T-helper 1 cell treated with Interleukin-12 subunit alpha and Interleukin-12 subunit beta and Interleukin-4 antibody, amounts not matched to agents 30 ng/mL and 1 ng/mL, for 36 hours (primary cell): ENCODE measurements around the gene COL4A2. TPM values are rescaled to one million over a fixed set of nuclear protein-coding genes. Genes with fewer than 3 reads are reported as not detected.

Experiments
- intact Hi-C: fragments of 100-400 bp; cut with micrococcal nuclease; formaldehyde crosslinking; loops from one replicate; pipeline ENCODE4 v1.15.1; 2024
- total RNA-seq: library from RNA; stranded (reverse); gene quantifications from 2 replicates; pipeline ENCODE4 v1.2.3, GENCODE V29; 2022

Gene COL4A2
- total RNA-seq, 1 donor from 2014 or later = 0.37 TPM

DNA sequence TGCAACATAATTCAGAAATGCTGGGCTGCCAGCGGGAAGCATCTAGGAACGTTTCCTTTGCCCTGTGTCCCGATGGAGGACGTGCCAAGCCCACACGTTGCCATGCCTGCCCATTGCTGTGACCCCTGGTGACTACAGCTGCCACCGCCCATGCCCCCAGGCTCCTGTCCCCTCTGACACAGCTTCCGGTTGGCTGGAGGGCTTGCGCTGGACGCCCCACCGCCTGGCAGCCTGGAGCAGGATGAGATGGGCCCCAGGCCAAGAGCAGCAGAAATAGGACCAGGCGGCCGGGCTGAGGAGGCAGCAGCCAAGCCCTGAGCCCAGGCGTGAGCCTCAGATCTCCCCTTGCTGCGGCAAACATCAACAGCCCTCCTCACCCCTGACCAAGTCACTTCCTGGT is 125.9 kb downstream of the COL4A2 start:
- intact Hi-C loops = no loop called here

DNA sequence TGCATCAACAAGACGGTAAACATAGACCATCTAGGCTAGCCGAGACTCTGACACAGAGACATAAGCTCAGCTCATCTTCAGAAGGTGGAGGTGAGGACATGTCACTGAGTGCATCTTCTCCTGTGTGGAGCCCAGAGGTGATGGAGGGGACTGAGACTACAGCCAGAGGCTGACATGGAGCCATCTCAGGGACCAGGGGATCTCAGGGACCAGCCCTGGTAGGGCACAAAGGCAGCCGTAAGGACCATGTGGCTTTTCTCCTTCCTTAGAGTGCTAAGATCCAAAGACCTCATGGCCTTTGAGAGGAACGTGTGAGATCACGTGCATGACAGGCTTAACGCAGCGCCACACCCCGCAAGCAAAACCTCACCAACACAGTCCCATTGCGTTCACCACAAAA is 127.5 kb downstream of the COL4A2 start:
- intact Hi-C loops = no loop called here

DNA sequence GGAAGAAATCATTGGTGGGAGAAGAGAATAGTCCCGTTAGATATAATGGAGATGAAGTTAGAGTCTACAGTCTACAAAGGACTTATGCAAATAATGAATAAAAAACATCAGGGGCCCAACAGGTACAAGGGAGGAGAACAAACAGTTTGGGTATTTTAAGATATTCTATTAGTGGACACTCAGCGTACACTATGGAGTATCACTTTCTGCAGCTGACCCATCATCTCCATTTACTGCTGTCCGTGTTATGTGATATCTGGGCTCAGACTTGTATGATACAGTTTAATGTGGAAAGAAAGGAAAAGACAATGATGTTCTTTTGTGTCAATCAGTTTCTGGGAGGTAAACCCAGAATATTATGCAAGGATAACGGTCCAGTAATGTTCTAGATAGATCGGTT is 128.2 kb downstream of the COL4A2 start:
- intact Hi-C loops = no loop called here

DNA sequence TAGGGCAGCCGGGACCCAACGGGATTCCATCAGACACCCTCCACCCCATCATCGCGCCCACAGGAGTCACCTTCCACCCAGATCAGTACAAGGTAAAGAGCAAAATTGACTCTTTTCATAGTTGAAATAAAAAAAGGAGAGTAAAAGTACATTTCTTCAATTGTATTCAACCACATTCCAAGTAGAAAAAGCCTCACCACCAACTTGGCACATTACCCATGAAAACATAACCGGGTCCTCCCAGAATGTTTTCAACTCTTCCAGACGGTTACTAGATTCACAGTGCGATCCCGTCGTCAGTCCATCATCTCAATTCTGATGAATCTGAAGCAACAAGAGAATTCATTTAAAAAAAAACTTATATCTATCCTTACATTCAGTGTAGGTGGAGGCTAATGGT is 129.2 kb downstream of the COL4A2 start:
- intact Hi-C loops = no loop called here

DNA sequence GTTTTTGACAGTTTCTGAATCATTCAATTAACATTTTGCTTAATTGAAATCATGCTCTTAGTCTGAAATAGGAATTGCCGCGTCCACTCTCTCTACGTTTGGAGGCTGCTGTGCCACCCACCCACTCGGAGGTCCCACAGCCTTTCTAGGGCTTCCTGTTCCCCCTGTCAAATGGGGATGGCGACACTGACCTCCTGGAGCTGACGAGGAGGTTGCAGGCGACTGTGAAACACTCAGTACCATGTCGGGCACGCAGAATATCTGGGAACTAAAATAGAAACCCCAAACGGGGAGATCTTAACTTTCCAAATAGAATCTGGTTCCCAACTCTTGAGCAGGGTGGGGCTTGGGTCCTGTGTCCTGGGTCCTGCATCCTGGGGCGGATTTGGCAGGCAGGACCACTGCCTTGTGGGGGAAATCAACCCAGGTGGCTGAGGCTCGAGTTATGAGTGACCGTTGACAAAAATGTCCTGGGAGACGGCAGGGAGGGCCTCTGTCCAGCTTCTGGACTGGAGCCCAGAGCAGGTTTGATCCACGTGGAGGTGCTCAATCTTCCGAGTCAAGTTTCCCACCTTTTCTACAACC is 129.8 kb downstream of the COL4A2 start:
- intact Hi-C loops = no loop called here

DNA sequence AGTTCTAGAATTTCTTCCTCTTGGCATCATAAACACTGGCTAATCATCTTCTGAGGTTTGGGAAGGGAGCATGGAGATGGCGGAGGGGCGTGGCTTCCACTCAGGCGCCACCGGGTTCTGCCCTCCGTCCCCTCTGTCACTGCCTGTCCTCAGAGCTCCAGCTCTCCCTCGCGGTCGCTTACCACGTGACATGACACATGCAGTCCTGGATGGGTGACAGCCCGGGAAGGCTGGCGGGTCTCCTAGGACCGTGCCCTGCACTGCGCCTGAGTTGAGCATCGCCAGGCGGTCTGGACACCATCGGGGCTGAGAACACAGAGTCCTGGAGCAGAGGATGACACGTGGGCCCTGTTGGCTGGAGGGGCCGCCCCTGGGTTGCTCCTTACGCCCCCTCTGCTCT is 131.1 kb downstream of the COL4A2 start:
- intact Hi-C loops = no loop called here

DNA sequence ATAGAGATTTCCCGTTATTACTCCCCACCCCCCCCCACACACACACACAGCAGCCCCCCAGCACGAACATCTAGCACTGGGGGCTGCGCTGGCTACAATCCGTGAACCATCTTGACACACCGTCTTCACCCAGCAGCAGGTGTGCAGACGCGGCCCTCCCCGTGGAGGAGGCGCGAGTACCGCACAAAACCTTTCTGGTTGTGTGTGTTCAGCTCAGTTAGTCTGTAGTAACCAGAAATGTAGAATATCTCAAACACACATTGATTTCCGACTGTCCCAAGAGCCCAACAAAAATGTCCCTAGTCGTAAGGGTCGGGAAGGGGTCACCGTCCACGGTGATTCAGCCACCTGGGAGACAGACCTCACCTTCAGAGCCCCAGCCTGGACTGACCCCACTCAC is 131.7 kb downstream of the COL4A2 start:
- intact Hi-C loops = no loop called here

DNA sequence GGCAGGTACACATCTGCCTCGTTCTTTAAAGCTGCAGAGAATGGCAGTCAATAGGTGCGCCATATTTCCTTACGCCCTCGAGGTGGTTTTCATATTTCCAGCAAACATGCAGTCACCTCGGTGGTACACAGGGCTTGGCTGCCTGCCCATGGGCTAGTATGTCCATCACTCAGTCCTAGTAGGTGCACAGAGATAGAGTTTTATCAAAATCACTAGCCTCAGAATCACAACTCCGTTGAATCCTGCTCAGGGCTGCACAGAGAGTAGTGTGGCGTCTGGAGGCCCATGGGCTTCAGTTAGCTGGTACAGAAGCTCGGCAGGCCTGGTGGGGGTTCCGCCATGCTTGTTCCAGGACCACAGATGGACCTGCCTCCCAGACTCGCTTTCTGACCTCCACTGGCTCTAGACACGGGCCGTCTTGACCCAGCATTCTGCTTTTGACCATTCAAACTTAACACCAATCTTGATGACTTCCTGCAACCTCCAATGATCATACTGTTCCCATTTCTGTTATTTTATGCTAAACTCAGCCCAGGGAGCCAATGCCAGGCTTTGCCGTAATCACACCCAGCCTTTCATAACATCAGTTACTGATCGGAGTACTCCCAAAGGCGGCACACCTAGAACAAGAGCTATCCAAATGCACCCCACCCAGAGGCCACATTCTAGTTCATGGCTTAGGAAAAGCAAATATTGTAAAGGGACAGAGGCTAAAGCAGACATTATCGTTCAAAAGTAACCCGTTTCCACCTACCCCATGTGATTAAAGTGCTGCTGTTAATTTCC is 134.1 kb downstream of the COL4A2 start:
- intact Hi-C loops = no loop called here

DNA sequence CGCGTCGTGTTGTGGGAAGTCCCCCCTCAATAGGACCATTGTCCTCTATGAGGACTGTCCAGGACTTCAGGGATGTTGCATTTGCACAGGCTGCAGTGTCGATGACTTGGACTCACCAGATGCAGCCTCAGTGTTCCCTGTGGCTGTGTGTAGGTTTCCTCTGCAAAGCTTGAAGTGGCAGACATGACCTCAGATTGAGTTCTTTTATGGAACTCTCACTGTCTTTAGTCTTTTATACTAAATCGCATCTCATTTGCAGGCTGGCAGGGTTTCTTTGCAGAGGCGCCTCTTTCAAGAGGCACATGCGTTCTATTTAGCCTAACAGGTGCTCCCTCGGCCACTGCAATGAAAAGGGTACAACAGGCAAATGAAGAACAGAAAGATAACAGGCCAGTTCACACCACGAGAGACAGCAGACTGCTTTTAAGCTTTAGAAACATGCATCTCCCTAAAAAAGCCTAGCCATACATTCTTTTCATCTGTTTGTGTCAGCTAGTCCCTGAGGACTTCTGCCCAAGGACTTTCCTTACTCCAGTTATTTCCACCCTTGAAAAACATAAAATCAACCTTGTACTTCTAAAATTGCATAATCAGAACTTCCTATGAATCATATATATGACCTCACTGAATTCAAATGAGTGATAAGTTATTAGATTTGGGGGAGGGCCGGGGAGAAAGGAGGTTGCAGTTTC is 136.0 kb downstream of the COL4A2 start:
- intact Hi-C loops = no loop called here

DNA sequence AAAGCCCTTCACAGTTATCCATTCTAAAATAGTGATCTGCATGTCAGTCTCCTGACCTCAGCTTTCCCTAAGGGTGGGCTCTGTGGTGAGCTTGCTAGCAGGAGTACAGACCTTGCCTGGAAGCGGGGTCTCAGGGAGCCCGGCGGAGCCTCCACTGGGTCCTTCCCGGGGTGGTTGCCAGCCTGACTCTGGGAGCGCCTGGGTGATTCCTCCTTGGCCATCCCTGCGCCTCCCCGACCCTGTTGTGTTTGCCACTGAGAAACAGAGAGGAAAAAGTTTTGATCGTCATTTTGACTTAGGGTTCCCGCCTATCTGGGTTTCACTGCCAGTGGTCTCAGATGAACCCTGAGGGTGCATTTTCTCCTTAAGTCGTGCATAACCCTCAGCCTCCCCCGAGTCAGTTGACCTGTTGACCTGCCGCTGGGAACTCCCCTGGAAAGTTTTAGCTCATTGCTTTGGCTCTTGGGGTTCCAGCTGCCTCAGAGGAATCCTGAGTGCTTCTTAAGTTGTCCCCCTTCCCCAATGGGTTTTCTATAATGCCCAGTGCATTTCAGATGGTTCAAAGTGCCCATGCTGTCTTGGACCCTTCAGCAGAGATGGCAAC is 136.6 kb downstream of the COL4A2 start:
- intact Hi-C loops = no loop called here

DNA sequence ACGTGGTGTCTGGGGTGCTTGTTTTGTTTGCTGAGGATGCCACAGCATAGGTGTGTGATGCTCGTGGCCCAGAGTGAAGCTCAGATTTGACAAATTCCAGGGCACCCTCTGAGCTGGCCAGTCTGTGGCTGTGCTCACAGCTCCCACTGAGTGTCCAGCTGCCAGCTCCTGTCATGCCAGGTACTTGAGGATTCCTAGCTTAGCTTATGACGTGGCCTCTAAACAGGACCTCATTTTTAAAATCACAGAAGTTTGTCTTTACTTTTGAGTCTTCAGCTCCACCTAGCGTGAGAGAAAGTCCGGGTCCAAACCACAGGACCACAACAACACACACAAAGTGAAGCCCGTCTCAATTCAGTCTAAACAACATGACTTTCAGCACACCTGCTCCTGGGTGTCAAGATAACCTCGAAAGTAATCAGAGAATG is 137.2 kb downstream of the COL4A2 start:
- intact Hi-C loops = no loop called here

DNA sequence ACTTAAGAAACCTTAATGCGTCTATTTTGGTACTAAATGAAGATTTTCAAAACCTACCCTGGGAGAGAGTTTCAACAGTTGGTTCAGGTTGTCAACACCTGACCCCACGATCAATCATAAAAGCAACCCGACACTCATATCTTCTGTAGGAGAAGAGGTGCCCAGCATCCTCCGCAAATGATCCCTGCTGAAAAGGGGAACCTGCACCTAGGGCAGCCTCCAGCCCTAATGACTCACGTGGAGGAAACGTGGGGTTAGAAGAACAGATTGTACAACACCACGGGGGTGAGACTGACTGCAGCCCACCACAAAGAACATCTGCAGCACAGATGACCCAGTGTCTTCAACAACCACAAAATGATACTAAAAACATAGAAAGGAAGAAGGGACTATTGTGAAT is 138.1 kb downstream of the COL4A2 start:
- intact Hi-C loops = no loop called here

DNA sequence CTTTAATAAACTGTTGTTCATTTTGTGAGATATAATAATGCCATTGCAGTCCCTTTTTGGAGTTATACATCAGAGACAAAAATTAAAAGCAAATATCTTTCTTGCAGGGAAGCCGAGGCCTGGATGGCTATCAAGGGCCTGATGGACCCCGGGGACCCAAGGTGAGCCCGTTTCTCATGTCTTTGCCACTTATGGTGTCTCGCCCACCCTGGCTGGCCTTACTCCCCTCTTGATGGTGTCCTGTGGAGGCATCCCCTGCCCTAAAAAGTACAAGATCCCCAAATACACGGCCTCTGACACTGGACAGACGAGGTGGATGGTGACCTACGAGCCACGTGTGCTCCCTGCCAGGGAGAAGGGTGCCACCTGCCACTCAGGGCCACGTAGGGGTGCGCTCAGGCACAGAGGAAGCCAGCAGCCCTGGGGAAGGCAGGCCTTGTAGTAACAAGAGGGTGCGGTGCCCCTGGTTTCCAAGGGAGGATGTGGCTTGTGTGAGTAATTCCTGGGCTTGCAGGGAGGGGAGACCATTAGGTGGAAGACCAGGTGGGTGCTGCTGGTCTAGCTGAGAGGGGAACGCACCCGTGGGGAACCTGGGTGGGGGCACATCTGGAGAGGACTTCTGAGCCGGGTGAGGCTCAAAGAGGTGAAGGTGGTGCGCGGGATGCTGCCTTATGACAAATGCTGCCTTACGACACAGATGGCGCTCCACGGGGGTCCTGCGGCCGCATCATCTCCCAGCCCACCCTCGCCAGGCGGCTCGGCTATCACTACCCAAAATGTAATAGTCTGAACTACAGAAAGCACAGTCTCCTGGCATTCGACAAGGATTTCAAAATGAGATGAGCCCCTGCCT is 138.9 kb downstream of the COL4A2 start:
- intact Hi-C loops = no loop called here

DNA sequence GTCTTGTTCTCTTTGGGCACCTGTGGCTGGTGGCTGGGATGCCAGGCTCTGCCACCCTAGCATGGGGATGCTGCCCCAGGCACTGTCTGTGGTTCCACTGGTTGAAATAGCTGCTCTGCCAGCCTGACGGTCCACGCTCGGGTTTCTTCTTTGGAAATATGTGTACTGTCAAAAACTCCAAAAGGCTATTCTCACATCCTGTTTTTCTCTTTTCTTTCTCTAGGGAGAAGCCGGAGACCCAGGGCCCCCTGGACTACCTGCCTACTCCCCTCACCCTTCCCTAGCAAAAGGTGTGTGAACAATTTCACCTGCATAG is 139.4 kb downstream of the COL4A2 start:
- intact Hi-C loops = no loop called here

DNA sequence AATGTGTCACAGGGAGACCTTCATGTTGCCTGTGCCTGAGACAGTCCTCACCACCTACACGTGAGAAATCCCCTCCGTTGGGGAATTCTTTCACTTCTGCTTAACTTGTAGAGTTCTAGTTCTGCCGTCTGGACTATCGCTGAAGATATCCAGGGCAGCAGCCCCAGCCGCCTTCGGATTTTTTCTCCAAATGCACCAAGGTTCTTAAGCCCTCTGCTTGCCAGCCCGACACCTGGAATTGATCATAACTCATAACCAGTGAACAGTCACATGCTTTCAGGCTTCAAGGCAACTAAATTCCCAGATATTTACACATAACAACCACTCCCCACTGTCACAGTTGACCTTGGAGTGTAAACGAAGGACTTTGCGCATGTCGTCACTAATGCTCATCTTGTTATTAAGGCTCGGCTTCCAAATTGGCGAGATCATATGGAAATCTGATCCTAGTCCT is 140.0 kb downstream of the COL4A2 start:
- intact Hi-C loops = no loop called here

DNA sequence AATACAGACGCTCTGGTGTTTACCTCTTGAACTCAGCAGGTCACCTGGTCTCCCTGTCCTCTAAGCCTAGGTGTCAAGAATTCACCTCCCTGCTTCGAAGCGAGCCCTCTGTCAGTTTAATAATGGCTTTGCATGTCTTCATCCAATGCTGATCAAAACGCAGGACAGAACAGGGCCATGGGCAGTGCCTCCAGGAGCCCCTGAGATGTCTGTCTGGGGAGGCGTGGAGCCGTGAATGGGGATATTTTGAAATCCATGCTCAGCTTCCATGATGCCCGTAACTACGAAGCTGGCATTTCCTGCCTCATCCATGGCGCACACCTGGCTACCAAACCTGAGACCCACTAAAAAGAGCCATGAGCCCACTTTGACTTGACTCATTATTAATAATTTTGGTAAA is 140.7 kb downstream of the COL4A2 start:
- intact Hi-C loops = no loop called here

DNA sequence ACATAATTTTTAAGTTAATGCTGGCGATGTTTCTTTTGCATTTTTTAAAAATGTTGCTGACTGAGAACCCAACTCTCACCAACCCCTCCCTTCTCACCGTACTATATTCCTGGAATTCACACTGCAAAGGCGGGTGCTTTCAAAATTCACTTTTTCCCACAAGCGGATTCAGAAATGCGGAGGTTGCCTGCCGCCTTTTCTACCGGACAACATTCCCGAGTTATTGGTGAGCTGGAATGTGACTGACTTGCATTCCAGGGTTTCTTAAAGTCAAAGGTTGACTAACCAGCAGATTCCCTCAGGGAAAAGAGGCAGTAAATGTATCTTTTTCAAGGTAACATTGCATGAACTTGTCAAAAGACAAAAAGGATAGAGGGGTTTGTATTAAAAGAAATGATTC is 141.1 kb downstream of the COL4A2 start:
- intact Hi-C loops = no loop called here

DNA sequence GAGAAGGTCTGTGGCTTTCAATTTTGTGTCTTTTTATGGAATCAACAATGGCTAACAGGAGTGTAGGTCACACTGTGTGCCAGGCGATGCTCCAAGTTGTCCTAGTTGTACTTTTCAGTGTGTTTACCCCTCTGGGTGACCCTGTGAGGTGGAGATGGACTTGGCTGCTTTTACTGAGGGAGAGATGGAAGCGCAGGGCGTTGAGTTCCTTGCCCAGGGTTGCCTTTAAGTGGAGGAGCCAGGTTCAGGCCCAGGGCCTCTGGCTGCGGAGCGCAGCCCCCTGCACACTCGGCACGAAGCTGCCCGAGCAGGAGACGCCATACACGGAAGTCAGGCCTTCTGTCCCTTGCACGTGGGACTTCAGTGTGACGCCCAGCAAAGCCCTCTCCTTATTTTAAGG is 141.6 kb downstream of the COL4A2 start:
- intact Hi-C loops = no loop called here

DNA sequence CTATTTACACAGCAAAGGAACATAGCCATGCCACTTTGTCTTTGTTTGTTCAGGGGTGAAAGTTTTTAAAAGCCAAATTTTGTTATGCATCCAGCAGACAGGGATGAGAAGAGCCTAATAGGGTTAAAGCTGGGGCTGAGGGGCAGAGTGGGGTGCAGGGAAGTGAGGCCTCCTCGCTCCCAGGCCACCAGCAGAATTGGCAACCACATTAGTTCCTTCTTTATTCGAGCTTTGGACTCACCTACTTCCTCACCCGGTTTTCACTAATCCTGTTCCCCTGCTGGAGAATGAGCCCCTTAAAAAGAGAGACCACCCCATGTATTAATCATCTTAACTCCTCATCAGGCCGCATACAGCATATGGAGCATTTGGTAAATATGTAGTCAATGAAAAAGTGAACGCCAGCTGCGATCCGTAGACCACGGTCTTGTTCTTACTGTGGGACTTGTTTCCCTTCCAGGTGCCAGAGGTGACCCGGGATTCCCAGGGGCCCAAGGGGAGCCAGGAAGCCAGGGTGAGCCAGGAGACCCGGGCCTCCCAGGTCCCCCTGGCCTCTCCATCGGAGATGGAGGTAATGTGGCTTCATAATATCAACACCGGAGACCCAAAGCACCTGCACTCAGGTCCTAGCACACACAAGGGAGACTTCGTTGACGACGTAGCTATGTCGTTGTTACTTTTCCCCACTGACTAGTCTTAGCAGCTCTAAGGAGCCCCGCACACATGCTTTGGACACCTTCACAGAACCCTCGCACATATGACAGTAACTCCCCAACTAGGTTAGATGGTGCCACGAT is 142.3 kb downstream of the COL4A2 start:
- intact Hi-C loops = loop anchor here (10.0 kb wide), 1 partner anchor 115 kb away; the partner anchor contains the start of gene RAB20
